ENCODE measurements around the gene ELF2.

- TF ChIP-seq CTCF (IDR thresholded peaks at IDR 0.05; ENCODE audit: insufficient read depth, low read depth, low read length) (no peak), EZH2 (IDR thresholded peaks at IDR 0.05; ENCODE audit: insufficient read depth, low read length) (no peak)
Observed at GRCh38 chr4:139044291-139044690, 132.7 kb downstream of the ELF2 start.
